Stomach smooth muscle (tissue), 2 donors: ENCODE results near the gene ALK.

Experiments used
- H3K27ac ChIP-seq: one replicate; pipeline ENCODE4 v1.7.0; 2013; ENCODE audit warnings: mild to moderate bottlenecking, low read length, inconsistent platforms
- H3K27me3 ChIP-seq, 2 donors: one replicate each; pipeline ENCODE4 v1.7.0; 2013; ENCODE audit warnings: low read length in 2 of 2; ENCODE audit not compliant: insufficient read depth in 2 of 2, control insufficient read depth in 1 of 2
- H3K36me3 ChIP-seq, 2 donors: one replicate each; pipeline ENCODE4 v1.7.0; 2013; ENCODE audit warnings: low read length in 2 of 2; ENCODE audit not compliant: control insufficient read depth in 2 of 2, insufficient read depth in 2 of 2
- H3K4me1 ChIP-seq: one replicate; pipeline ENCODE4 v1.7.0; 2013; ENCODE audit warnings: low read length; ENCODE audit not compliant: control insufficient read depth, insufficient read depth
- H3K4me3 ChIP-seq, 2 donors: one replicate each; pipeline ENCODE4 v1.7.0; 2013; ENCODE audit warnings: low read length in 2 of 2
- H3K9ac ChIP-seq, 2 donors: one replicate each; pipeline ENCODE4 v1.7.0; 2013; ENCODE audit warnings: low read length in 2 of 2, mild to moderate bottlenecking in 1 of 2
- H3K9me3 ChIP-seq, 2 donors: one replicate each; pipeline ENCODE4 v1.7.0; 2013; ENCODE audit warnings: low read length in 2 of 2; ENCODE audit not compliant: control insufficient read depth in 2 of 2
- donor health status: healthy.
- donor health status: Pancreatic carcinoma.

ALK gene

GRCh38 chr2:29876374-29876773 is 45.0 kb downstream of the ALK start:
- Histone ChIP-seq H3K36me3 (no peaks in the 10 kb centered on the region), H3K27me3 (peaks cover 0 to 3% of the 10 kb centered on the region in 2 donors), H3K9ac (no peak overlapping the region), H3K9me3 (peaks cover 0 to 9% of the 10 kb centered on the region in 2 donors), H3K4me3 (no peak overlapping the region), H3K4me1 (no peaks in the 10 kb centered on the region), H3K27ac (no peak overlapping the region)

GRCh38 chr2:29874745-29875144 is 46.6 kb downstream of the ALK start:
- H3K4me1 ChIP-seq: no peaks in the 10 kb centered on the region
- H3K27ac ChIP-seq: no peak overlapping the region
- no peak overlapping the region for H3K4me3 ChIP-seq
- H3K9ac ChIP-seq: no peak overlapping the region
- H3K27me3 ChIP-seq: peaks cover 0 to 3% of the 10 kb centered on the region in 2 donors
- H3K9me3 ChIP-seq: peaks cover 0 to 2% of the 10 kb centered on the region in 2 donors
- no peaks in the 10 kb centered on the region for H3K36me3 ChIP-seq

- Histone ChIP-seq H3K36me3 (no peaks in the 10 kb centered on the region), H3K4me3 (no peak overlapping the region), H3K9me3 (peaks cover 0 to 2% of the 10 kb centered on the region in 2 donors), H3K27me3 (no peaks in the 10 kb centered on the region), H3K9ac (no peak overlapping the region), H3K4me1 (no peaks in the 10 kb centered on the region), H3K27ac (no peak overlapping the region)
Observed at GRCh38 chr2:29872870-29873269, 48.5 kb downstream of the ALK start.

GRCh38 chr2:29871541-29871940 is 49.8 kb downstream of the ALK start:
- Histone ChIP-seq H3K36me3 (no peaks in the 10 kb centered on the region), H3K27me3 (no peaks in the 10 kb centered on the region), H3K4me3 (no peak overlapping the region), H3K9ac (no peak overlapping the region), H3K27ac (no peak overlapping the region), H3K4me1 (no peaks in the 10 kb centered on the region), H3K9me3 (peaks cover 0 to 2% of the 10 kb centered on the region in 2 donors)

- no peak overlapping the region for H3K27ac ChIP-seq
- H3K36me3 ChIP-seq: no peaks in the 10 kb centered on the region
- no peak overlapping the region for H3K9ac ChIP-seq
- no peaks in the 10 kb centered on the region for H3K4me1 ChIP-seq
- H3K27me3 ChIP-seq: peaks cover 0 to 2% of the 10 kb centered on the region in 2 donors
- H3K9me3 ChIP-seq: no peaks in the 10 kb centered on the region
- H3K4me3 ChIP-seq: no peak overlapping the region
Observed at GRCh38 chr2:29865512-29865911, 55.9 kb downstream of the ALK start.

- H3K9ac ChIP-seq: no peak overlapping the region
- no peaks in the 10 kb centered on the region for H3K36me3 ChIP-seq
- no peaks in the 10 kb centered on the region for H3K4me1 ChIP-seq
- peaks cover 0 to 2% of the 10 kb centered on the region in 2 donors for H3K27me3 ChIP-seq
- no peak overlapping the region for H3K27ac ChIP-seq
- no peak overlapping the region for H3K4me3 ChIP-seq
- no peaks in the 10 kb centered on the region for H3K9me3 ChIP-seq
Observed at GRCh38 chr2:29864988-29865387, 56.4 kb downstream of the ALK start.

- H3K4me3 ChIP-seq: no peak overlapping the region
- H3K9me3 ChIP-seq: peaks cover 4 to 5% of the 10 kb centered on the region in 2 donors
- no peak overlapping the region for H3K9ac ChIP-seq
- H3K27me3 ChIP-seq: peaks cover 0 to 2% of the 10 kb centered on the region in 2 donors
- no peak overlapping the region for H3K27ac ChIP-seq
- no peaks in the 10 kb centered on the region for H3K4me1 ChIP-seq
- no peaks in the 10 kb centered on the region for H3K36me3 ChIP-seq
Observed at GRCh38 chr2:29855924-29856639, 65.3 kb downstream of the ALK start.

- Histone ChIP-seq H3K4me3 (no peak overlapping the region), H3K9ac (no peak overlapping the region), H3K4me1 (no peaks in the 10 kb centered on the region), H3K27me3 (peaks cover 0 to 5% of the 10 kb centered on the region in 2 donors), H3K27ac (no peak overlapping the region), H3K36me3 (no peaks in the 10 kb centered on the region), H3K9me3 (peaks cover 4 to 5% of the 10 kb centered on the region in 2 donors)
Observed at GRCh38 chr2:29850794-29851193, 70.6 kb downstream of the ALK start.

- Histone ChIP-seq H3K27ac (no peak overlapping the region), H3K9ac (no peak overlapping the region)
Observed at GRCh38 chr2:29848566-29849310, 72.6 kb downstream of the ALK start.

GRCh38 chr2:29847886-29848285 is 73.5 kb downstream of the ALK start:
- H3K9me3 ChIP-seq: peaks cover 0 to 4% of the 10 kb centered on the region in 2 donors
- H3K27ac ChIP-seq: no peak overlapping the region
- no peaks in the 10 kb centered on the region for H3K4me1 ChIP-seq
- H3K9ac ChIP-seq: no peak overlapping the region
- H3K27me3 ChIP-seq: peaks cover 0 to 5% of the 10 kb centered on the region in 2 donors
- no peak overlapping the region for H3K4me3 ChIP-seq
- no peaks in the 10 kb centered on the region for H3K36me3 ChIP-seq

More at GRCh38 chr2:29848566-29849310, 72.6 kb downstream of the ALK start:
- Histone ChIP-seq H3K27me3 (peaks cover 0 to 5% of the 10 kb centered on the region in 2 donors), H3K4me3 (no peak overlapping the region), H3K9me3 (peaks cover 4 to 5% of the 10 kb centered on the region in 2 donors), H3K36me3 (no peaks in the 10 kb centered on the region), H3K4me1 (no peaks in the 10 kb centered on the region)
